Left ventricle myocardium inferior (tissue), 1 donor: ENCODE measurements around the gene NPB. TPM values are rescaled to one million over a fixed set of nuclear protein-coding genes. Genes with fewer than 3 reads are reported as not detected.

Experiments used
- DNase-seq: peaks from one replicate; pipeline ENCODE4 v3.0.0-alpha.2; 2020
- H3K27ac ChIP-seq: fragments of 200-600 bp; replicated peaks from 2 replicates; pipeline ENCODE4 v1.8.0; 2021
- H3K27me3 ChIP-seq: fragments of 200-600 bp; 2 replicates; pipeline ENCODE4 v1.8.0; 2021; ENCODE audit warnings: low read depth
- H3K36me3 ChIP-seq: fragments of 200-600 bp; 2 replicates; pipeline ENCODE4 v1.8.0; 2021
- H3K4me1 ChIP-seq: fragments of 200-600 bp; 2 replicates; pipeline ENCODE4 v1.8.0; 2021
- H3K4me3 ChIP-seq: fragments of 200-600 bp; 2 replicates; pipeline ENCODE4 v1.8.0; 2021; ENCODE audit warnings: mild to moderate bottlenecking, moderate library complexity
- H3K9me3 ChIP-seq: fragments of 200-600 bp; replicated peaks from 2 replicates; pipeline ENCODE4 v1.8.0; 2021
- CTCF ChIP-seq: fragments of 200-600 bp; IDR thresholded peaks from 2 replicates; pipeline ENCODE4 v1.8.0; 2021; ENCODE audit warnings: antibody characterized with exemption, mild to moderate bottlenecking, borderline replicate concordance
- intact Hi-C: fragments of 100-400 bp; cut with micrococcal nuclease; formaldehyde crosslinking; loops from one replicate; pipeline ENCODE4 v1.11.0; 2022
- total RNA-seq: library from RNA; stranded (reverse); fragmentation: NEBNext Ultra II Directional; extraction: Animal tissue kit (Norgen Biotek cat#: 25700); gene quantifications from one replicate; pipeline ENCODE4 v1.2.1, GENCODE V29; 2021
- donor health status: DM: no; HTN: yes; CAD: no; lungs with severe emphysema.

The NPB gene
- total RNA-seq, 1 donor from 2014 or later, result 0.19 TPM

- peaks cover 61% of the 10 kb centered on the region for H3K4me1 ChIP-seq
These were observed 30.4 kb upstream of the NPB start for GRCh38 chr17:81871387-81872230.

GRCh38 chr17:81877569-81877968 is 24.5 kb upstream of the NPB start:
- Histone ChIP-seq H3K27me3 (no peaks in the 10 kb centered on the region), H3K27ac (no peak overlapping the region), H3K9me3 (no peaks in the 10 kb centered on the region), H3K4me3 (no peak overlapping the region), H3K4me1 (peaks cover 7% of the 10 kb centered on the region), H3K36me3 (peaks cover 24% of the 10 kb centered on the region)
- TF ChIP-seq CTCF, result no peak
- intact Hi-C loops, result no loop called here
- no peak for DNase-seq

More at GRCh38 chr17:81871387-81872230, 30.4 kb upstream of the NPB start:
- intact Hi-C loops, result no loop called here
- Histone ChIP-seq H3K9me3 (no peaks in the 10 kb centered on the region), H3K4me3 (peak overlapping the region; percentile 85), H3K27ac (peak overlapping the region; percentile 99), H3K27me3 (no peaks in the 10 kb centered on the region), H3K36me3 (peaks cover 26% of the 10 kb centered on the region)
- DNase-seq, result peak; percentile 95
- TF ChIP-seq CTCF, result peak; percentile 45

DNA sequence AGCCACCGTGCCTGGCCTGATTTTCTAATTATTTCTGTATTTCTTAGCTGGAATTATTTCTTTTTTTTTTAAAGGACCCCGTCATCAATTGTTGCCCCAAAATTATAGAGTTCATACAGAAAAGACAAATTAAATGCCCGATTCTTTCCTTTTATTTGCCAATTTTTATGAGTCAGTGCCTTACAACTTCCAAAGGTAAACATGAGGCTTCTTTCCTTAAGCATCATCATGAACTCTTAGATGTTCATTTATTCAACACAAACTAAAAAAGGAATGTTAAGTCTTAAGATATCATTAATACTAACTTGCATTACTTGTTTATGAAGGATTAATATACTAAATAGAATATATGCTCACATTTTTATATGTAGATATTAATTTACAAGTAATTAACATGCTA is 23.7 kb upstream of the NPB start:
- H3K4me3 ChIP-seq, result no peak overlapping the region
- H3K4me1 ChIP-seq, result peaks cover under 1% of the 10 kb centered on the region
- peaks cover 30% of the 10 kb centered on the region for H3K36me3 ChIP-seq
- no peaks in the 10 kb centered on the region for H3K27me3 ChIP-seq
- H3K27ac ChIP-seq, result no peak overlapping the region
- intact Hi-C loops, result no loop called here
- no peak for TF ChIP-seq CTCF
- no peak for DNase-seq
- no peaks in the 10 kb centered on the region for H3K9me3 ChIP-seq

GRCh38 chr17:81879121-81879520 is 22.9 kb upstream of the NPB start:
- Histone ChIP-seq H3K36me3 (peaks cover 39% of the 10 kb centered on the region), H3K4me3 (no peak overlapping the region)

GRCh38 chr17:81884520-81884919 is 17.5 kb upstream of the NPB start:
- Histone ChIP-seq H3K4me3 (no peak overlapping the region), H3K27ac (no peak overlapping the region), H3K9me3 (no peaks in the 10 kb centered on the region), H3K27me3 (no peaks in the 10 kb centered on the region), H3K4me1 (peaks cover 30% of the 10 kb centered on the region), H3K36me3 (peaks cover 74% of the 10 kb centered on the region)
- intact Hi-C loops, result no loop called here
- TF ChIP-seq CTCF, result no peak
- DNase-seq, result no peak

More at GRCh38 chr17:81879121-81879520, 22.9 kb upstream of the NPB start:
- no peak for DNase-seq
- Histone ChIP-seq H3K27me3 (no peaks in the 10 kb centered on the region), H3K4me1 (peaks cover 1% of the 10 kb centered on the region), H3K9me3 (no peaks in the 10 kb centered on the region), H3K27ac (no peak overlapping the region)
- intact Hi-C loops, result no loop called here
- TF ChIP-seq CTCF, result no peak
